GM08714 (cell line): ENCODE results near the gene CTXND1.

Experiments
- H3K4me3 ChIP-seq: fragments of 200-500 bp; sonication (Bioruptor generic); 2 replicates; pipeline ENCODE4 v1.5.1; 2014; ENCODE audit warnings: mild to moderate bottlenecking, low read length, inconsistent platforms
- ZNF274 ChIP-seq: IDR thresholded peaks from 2 replicates; pipeline ENCODE4 v1.6.1; 2012; ENCODE audit warnings: mild to moderate bottlenecking, low read depth, low read length

CTXND1 gene

GRCh38 chr15:80173022-80173759, 78.8 kb downstream of the CTXND1 start:
- no peak overlapping the region for H3K4me3 ChIP-seq
- no peak for TF ChIP-seq ZNF274

DNA sequence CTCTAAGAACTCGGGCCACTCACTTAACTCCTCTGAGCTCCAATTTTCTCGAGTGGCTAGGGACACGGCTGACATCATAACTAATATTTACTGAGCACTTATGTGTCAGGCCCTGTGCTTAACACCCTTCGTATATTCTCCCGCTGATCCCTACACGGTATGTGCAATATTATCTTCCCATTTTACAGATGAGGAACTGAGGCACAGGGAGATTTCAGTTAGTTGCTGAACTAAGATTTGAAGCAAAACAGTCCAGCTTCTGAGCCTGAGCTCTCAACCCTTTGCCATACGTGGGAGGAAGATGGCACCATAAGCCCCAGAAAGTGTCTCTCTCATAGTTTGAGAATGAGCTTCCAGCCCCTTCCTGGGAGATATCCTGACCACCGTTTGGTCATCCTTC, 79.6 kb downstream of the CTXND1 start:
- no peak for TF ChIP-seq ZNF274
- H3K4me3 ChIP-seq, result no peak overlapping the region

GRCh38 chr15:80171787-80172186, 80.2 kb downstream of the CTXND1 start:
- no peak overlapping the region for H3K4me3 ChIP-seq
- no peak for TF ChIP-seq ZNF274

DNA sequence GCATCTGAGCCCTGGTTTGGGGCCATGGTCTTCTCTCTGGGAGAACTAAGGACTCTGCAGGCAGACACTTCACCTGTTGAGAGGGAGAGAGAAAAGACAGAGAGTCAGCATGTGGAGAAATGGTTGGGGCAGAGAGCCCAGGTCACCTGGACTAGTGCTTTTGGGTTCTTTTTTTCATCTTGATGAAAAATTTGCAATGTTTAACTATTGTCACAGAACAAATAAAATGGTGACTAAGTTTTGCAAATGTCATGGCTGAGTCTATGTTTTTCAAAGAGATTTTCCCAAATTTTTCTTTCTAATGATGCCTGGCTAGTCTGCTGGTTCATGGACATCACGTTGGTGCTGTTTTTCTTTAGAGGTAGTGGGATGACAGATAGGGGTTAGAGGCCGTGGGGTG, 81.4 kb downstream of the CTXND1 start:
- no peak for TF ChIP-seq ZNF274
- no peak overlapping the region for H3K4me3 ChIP-seq

GRCh38 chr15:80169768-80170357, 82.2 kb downstream of the CTXND1 start:
- no peak for TF ChIP-seq ZNF274
- H3K4me3 ChIP-seq, result no peak overlapping the region

GRCh38 chr15:80168421-80168820, 83.6 kb downstream of the CTXND1 start:
- no peak for TF ChIP-seq ZNF274
- H3K4me3 ChIP-seq, result no peak overlapping the region

DNA sequence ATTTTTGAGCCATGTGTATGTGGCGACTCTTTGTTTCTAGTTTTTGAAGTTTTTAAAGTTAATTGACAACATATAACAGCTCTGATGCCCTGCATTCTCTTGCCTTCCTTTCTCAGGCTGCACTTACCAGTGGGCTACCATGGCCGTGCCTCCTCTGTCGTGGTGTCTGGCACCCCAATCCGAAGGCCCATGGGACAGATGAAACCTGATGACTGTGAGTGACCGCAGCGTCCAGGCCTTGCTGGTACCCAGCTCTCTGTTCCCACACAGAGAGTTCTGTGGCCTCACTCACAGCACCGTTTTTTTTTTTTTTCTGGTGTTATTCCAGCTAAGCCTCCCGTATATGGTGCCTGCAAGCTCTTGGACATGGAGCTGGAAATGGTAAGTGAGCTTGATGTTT, 84.1 kb downstream of the CTXND1 start:
- TF ChIP-seq ZNF274, result no peak
- H3K4me3 ChIP-seq, result no peak overlapping the region

- TF ChIP-seq ZNF274, result no peak
- H3K4me3 ChIP-seq, result no peak overlapping the region
Observed at GRCh38 chr15:80163897-80164296, 88.1 kb downstream of the CTXND1 start.

DNA sequence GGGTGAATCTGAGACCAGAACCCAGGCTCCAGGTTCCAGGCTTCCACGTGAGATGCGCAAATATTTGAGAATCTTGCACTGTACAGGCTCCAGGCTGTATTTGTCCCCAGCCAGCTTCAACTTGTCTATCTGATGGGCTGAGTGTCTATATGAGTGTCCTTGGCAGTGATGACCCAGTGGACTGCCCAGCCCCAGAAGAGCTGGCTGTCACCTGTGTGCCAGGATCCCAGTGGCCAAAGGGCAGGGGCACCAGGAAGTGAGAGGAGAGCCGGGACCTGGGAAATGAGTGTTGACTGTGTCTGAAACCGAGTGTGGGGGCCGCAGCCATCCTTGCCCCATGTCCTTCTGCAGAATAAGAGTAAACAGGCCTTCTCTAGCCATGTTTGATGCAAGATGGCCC, 88.8 kb downstream of the CTXND1 start:
- no peak for TF ChIP-seq ZNF274
- no peak overlapping the region for H3K4me3 ChIP-seq

- no peak for TF ChIP-seq ZNF274
- no peak overlapping the region for H3K4me3 ChIP-seq
Observed at GRCh38 chr15:80162059-80162554, 89.9 kb downstream of the CTXND1 start.

GRCh38 chr15:80161468-80162016, 90.5 kb downstream of the CTXND1 start:
- no peak for TF ChIP-seq ZNF274
- H3K4me3 ChIP-seq, result no peak overlapping the region

- no peak for TF ChIP-seq ZNF274
- H3K4me3 ChIP-seq, result no peak overlapping the region
Observed at GRCh38 chr15:80160570-80161156, 91.3 kb downstream of the CTXND1 start.

- TF ChIP-seq ZNF274, result no peak
- no peak overlapping the region for H3K4me3 ChIP-seq
Observed at GRCh38 chr15:80159811-80160569, 92.0 kb downstream of the CTXND1 start.

DNA sequence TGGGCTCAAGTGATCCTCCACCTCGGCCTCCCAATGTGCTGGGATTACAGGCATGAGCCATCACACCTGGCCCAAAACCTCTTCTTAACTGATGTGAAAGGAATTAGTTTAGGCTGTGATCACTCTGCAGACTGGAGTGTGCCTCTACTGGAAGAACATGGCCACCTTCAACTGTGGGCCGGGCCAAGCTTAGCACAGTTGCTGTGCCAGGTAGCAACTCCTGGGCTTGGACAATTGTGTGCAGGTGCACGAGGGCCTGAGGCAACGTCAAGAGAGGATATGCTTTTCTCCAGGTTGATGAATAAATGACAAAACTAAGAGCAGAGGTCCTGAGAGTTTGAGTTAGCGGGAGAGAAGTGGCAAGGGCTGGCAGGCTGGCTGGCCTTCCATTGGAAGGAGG, 92.7 kb downstream of the CTXND1 start:
- H3K4me3 ChIP-seq, result no peak overlapping the region
- no peak for TF ChIP-seq ZNF274

- no peak for TF ChIP-seq ZNF274
- H3K4me3 ChIP-seq, result no peak overlapping the region
Observed at GRCh38 chr15:80157215-80157614, 94.8 kb downstream of the CTXND1 start.
